GM20431 (cell line): ENCODE results near the gene KDM5A.
"Not testable (repeated sequence)": the region's sequence is repeated elsewhere in the genome, so short reads cannot be mapped to it uniquely, and the experiment has no call there.

Experiments
- in situ Hi-C: fragments of 300-500 bp; cut with MseI, MboI; formaldehyde crosslinking; loops from one replicate; pipeline ENCODE4 v1.15.0; 2020; ENCODE audit warnings: low sequenced_read_pairs; ENCODE audit not compliant: unreplicated experiment

KDM5A gene

GRCh38 chr12:252636-253035 lies 136.5 kb downstream of the KDM5A start:
- in situ Hi-C loops, result no loop called here

- in situ Hi-C loops, result no loop called here
Observed at GRCh38 chr12:247271-247670, 141.8 kb downstream of the KDM5A start.

- in situ Hi-C loops, result no loop called here
Observed at GRCh38 chr12:243381-243780, 145.7 kb downstream of the KDM5A start.

GRCh38 chr12:242496-242895 lies 146.6 kb downstream of the KDM5A start:
- in situ Hi-C loops, result no loop called here

- in situ Hi-C loops, result no loop called here
Observed at GRCh38 chr12:241266-241665, 147.9 kb downstream of the KDM5A start.

GRCh38 chr12:240566-240965 lies 148.6 kb downstream of the KDM5A start:
- in situ Hi-C loops, result no loop called here

GRCh38 chr12:238736-239398 lies 150.3 kb downstream of the KDM5A start:
- in situ Hi-C loops, result no loop called here

- in situ Hi-C loops, result no loop called here
Observed at GRCh38 chr12:238116-238515, 151.0 kb downstream of the KDM5A start.

- in situ Hi-C loops, result no loop called here
Observed at GRCh38 chr12:237026-237815, 151.9 kb downstream of the KDM5A start.

- in situ Hi-C loops, result no loop called here
Observed at GRCh38 chr12:236445-236844, 152.7 kb downstream of the KDM5A start.

- in situ Hi-C loops, result not testable (repeated sequence)
Observed at GRCh38 chr12:235967-236366, 153.2 kb downstream of the KDM5A start.

- in situ Hi-C loops, result no loop called here
Observed at GRCh38 chr12:234891-235415, 154.2 kb downstream of the KDM5A start.

- in situ Hi-C loops, result no loop called here
Observed at GRCh38 chr12:234019-234418, 155.1 kb downstream of the KDM5A start.

GRCh38 chr12:233615-233968 lies 155.5 kb downstream of the KDM5A start:
- in situ Hi-C loops, result no loop called here

- in situ Hi-C loops, result no loop called here
Observed at GRCh38 chr12:232731-233614, 156.1 kb downstream of the KDM5A start.

- in situ Hi-C loops, result no loop called here
Observed at GRCh38 chr12:230925-231671, 158.0 kb downstream of the KDM5A start.
